ENCODE results near the gene EXOC4. TPM values are rescaled to one million over a fixed set of nuclear protein-coding genes. Genes with fewer than 3 reads are reported as not detected.
"Not testable (repeated sequence)": the region's sequence is repeated elsewhere in the genome, so short reads cannot be mapped to it uniquely, and the experiment has no call there.

Gene EXOC4
- total RNA-seq, 1 donor from 2014 or later = 30.8 TPM

DNA sequence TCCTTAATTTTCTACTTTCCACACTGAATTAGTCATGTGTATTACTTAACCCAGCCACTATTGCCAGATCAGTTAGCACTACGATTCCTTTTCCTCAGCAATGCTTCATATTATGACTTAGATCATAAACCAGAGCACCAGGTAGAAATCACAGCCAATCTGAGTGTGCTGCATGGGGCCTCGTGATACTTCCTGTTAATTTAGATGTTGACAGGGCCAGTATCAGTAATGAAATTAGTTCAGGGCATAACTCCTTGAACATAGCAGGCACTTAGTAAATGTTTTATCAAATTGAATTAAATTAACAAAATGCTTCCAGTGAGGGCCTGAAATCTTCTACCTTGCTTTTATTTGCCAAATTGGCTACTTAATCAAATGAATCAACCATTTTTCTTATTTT lies 705.0 kb downstream of the EXOC4 start:
- DNase-seq (ENCODE audit: low spot score) = no peak
- intact Hi-C loops (cut with DNase I) = no loop called here

DNA sequence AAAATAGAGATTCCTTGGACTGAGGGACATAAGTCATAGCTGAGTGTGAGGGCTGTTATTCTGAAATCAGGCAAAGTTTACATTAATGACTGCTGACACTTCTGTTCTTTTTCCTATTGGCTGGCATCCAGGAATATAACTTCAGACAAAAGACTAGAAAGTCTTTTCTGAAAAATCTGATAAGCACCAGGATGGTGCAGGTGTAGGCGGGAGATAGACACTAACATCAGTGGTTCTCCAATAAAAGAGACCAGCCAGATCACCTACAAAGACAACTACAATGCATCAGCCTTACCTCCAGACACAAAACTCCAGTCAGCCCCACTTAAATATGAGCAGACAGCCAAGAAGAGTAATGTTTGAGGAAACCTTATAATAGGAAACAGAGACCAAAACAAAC lies 705.9 kb downstream of the EXOC4 start:
- no peak for DNase-seq (ENCODE audit: low spot score)
- intact Hi-C loops (cut with DNase I) = no loop called here

GRCh38 chr7:133959505-133959904 lies 706.6 kb downstream of the EXOC4 start:
- intact Hi-C loops (cut with DNase I) = no loop called here
- no peak for DNase-seq (ENCODE audit: low spot score)

- DNase-seq (ENCODE audit: low spot score) = no peak
- intact Hi-C loops (cut with DNase I) = no loop called here
Observed at GRCh38 chr7:133961724-133962123, 708.8 kb downstream of the EXOC4 start.

- DNase-seq (ENCODE audit: low spot score) = no peak
- intact Hi-C loops (cut with DNase I) = no loop called here
Observed at GRCh38 chr7:133962646-133963045, 709.8 kb downstream of the EXOC4 start.

DNA sequence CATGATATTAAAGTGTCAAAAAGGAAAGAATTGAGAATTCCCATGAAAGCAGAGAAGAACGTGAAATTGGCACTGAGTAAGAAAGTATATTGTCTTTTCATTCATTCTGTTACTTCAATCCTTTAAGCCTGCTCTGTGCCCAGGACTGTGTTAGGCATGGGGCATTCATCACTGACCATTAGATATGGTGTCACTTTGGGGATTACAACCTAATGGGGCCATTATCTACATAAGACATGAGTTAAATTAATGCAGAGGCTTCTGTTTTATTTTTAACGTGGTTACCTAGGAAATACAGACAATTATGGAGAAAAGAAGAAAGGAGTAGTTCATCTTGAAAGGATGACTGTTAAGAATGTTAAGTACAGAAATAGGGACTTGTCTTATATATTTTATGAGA lies 710.8 kb downstream of the EXOC4 start:
- intact Hi-C loops (cut with DNase I) = no loop called here
- no peak for DNase-seq (ENCODE audit: low spot score)

DNA sequence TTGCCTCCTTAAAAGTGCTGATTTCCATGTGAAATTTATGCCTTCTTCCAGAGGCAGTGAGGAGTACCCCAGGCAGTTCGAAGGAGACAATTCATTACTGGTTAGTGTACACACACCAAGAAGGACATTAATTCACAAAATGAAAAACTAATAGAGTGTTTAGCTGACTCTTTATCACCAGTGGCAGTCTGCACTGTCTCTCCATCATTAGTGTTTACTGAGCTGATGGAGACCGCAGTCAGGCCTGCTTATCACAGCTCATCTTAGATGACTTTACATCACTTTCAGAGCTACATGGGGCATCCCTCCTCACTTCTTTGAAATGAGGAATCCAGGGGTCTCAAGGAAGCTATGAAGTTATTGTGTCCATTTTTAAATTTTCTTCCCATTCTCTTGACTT lies 718.7 kb downstream of the EXOC4 start:
- intact Hi-C loops (cut with DNase I) = no loop called here
- no peak for DNase-seq (ENCODE audit: low spot score)

DNA sequence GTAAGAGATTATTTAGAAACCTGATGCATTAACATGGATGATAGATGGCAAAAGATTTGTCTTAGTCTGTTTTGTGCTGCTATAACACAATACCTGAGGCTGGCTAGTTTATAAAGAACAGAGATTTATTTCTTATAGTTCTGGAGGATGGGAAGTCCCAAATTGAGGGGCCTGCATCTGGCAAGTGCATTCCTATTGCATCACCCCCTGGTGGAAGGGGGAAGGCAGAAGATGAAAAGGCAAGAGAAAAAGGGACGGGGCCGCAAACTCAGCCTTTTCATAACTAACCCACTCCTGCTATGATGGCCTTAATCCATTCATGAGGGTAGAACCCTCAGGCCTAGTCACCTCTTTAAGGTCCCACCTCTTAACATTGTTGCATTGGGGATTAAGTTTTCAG lies 720.8 kb downstream of the EXOC4 start:
- intact Hi-C loops (cut with DNase I) = no loop called here
- DNase-seq (ENCODE audit: low spot score) = no peak

DNA sequence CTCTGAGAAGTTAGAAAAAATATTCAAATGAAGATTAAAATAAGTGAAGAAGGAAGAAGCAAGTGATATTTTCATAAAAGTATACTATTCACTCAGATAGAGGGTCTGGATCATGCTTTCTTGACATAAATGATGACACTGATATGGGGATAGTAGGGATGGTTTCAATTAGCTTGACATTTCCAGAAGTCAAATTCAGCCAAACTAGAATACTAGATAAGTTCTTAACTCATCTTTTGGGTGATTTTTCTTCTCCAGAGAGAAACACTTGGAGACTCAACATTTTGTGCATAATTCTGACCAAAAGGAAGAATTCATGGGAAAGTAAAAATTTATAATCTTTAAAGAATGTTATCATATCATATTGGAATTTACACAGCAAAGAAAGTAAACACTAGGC lies 722.3 kb downstream of the EXOC4 start:
- intact Hi-C loops (cut with DNase I) = no loop called here
- no peak for DNase-seq (ENCODE audit: low spot score)

GRCh38 chr7:133976140-133976539 lies 723.3 kb downstream of the EXOC4 start:
- no peak for DNase-seq (ENCODE audit: low spot score)
- intact Hi-C loops (cut with DNase I) = no loop called here

- DNase-seq (ENCODE audit: low spot score) = no peak
- intact Hi-C loops (cut with DNase I) = no loop called here
Observed at GRCh38 chr7:133977409-133978274, 724.8 kb downstream of the EXOC4 start.

GRCh38 chr7:133978502-133979295 lies 725.8 kb downstream of the EXOC4 start:
- intact Hi-C loops (cut with DNase I) = no loop called here
- DNase-seq (ENCODE audit: low spot score) = no peak

GRCh38 chr7:133980804-133981203 lies 727.9 kb downstream of the EXOC4 start:
- intact Hi-C loops (cut with DNase I) = no loop called here
- no peak for DNase-seq (ENCODE audit: low spot score)

- no peak for DNase-seq (ENCODE audit: low spot score)
- intact Hi-C loops (cut with DNase I) = no loop called here
Observed at GRCh38 chr7:133983685-133984419, 731.0 kb downstream of the EXOC4 start.

- DNase-seq (ENCODE audit: low spot score) = no peak
- intact Hi-C loops (cut with DNase I) = no loop called here
Observed at GRCh38 chr7:133985300-133985699, 732.4 kb downstream of the EXOC4 start.

- DNase-seq (ENCODE audit: low spot score) = no peak
- intact Hi-C loops (cut with DNase I) = no loop called here
Observed at GRCh38 chr7:133987582-133987981, 734.7 kb downstream of the EXOC4 start.

DNA sequence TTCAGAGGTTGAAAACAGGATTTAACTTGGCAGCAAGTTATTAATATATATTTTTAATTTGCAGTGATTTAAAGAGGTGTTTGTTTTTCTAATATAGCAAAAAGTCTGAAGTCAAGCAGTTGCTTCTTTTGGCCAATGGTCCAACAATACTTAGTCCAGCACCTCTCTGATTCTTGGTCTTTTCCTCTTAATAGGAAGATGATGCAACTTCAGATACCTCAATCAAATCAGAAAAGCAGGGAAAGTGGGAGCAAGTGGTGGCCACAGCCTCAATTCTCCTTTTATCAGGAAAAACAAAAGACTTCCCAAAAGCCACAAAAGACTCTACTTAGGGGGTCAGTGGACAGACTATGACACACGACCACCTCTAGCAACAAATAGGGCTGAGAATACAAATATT lies 740.7 kb downstream of the EXOC4 start:
- no peak for DNase-seq (ENCODE audit: low spot score)
- intact Hi-C loops (cut with DNase I) = no loop called here

DNA sequence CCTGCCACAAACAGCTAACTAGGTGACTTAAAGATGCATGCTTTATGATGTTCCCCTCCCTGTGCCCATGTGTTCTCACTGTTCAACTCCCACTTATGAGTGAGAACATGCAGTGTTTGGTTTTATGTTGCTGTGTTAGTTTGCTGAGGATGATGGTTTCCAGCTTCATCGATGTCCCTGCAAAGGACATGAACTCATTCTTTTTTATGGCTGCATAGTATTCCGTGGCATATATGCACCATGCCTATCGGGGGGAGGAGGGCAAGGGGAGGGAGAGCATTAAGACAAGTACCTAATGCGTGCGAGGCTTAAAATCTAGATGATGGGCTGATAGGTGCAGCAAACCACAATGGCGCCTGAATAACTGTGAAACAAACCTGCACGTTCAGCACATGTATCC lies 741.2 kb downstream of the EXOC4 start:
- DNase-seq (ENCODE audit: low spot score); intact Hi-C loops (cut with DNase I): not testable (repeated sequence)

- intact Hi-C loops (cut with DNase I) = no loop called here
- no peak for DNase-seq (ENCODE audit: low spot score)
Observed at GRCh38 chr7:133997463-133997862, 744.6 kb downstream of the EXOC4 start.

GRCh38 chr7:133999178-133999577 lies 746.3 kb downstream of the EXOC4 start:
- intact Hi-C loops (cut with DNase I) = no loop called here

More at GRCh38 chr7:133999178-133999577, 746.3 kb downstream of the EXOC4 start:
- DNase-seq (ENCODE audit: low spot score) = no peak
